Ascending aorta (tissue), 2 donors: Measurements from ENCODE around the gene CHAF1A. TPM values are rescaled to one million over a fixed set of nuclear protein-coding genes. Genes with fewer than 3 reads are reported as not detected.
A peak's percentile ranks its signal among the peaks of the same experiment; 100 is the strongest.

ENCODE experiments used
- DNase-seq, 2 donors: peaks; one replicate each; pipeline ENCODE4 v3.0.0-alpha.2; 2019; ENCODE audit warnings: low spot score in 2 of 2
- H3K27ac ChIP-seq, 2 donors: fragments of 200-600 bp; sonication (generic); one replicate each; pipeline ENCODE4 v1.5.1; 2016 to 2017; ENCODE audit warnings: mild to moderate bottlenecking in 1 of 2
- H3K27me3 ChIP-seq: fragments of 200-600 bp; sonication (generic); one replicate; pipeline ENCODE4 v1.5.1; 2017
- H3K36me3 ChIP-seq, 2 donors: fragments of 200-600 bp; sonication (generic); one replicate each; pipeline ENCODE4 v1.5.1; 2016
- H3K4me1 ChIP-seq, 2 donors: fragments of 200-600 bp; sonication (generic); one replicate each; pipeline ENCODE4 v1.5.1; 2016 to 2017; ENCODE audit warnings: mild to moderate bottlenecking in 1 of 2
- H3K4me3 ChIP-seq, 2 donors: fragments of 200-600 bp; sonication (generic); one replicate each; pipeline ENCODE4 v1.5.1; 2016 to 2017; ENCODE audit warnings: mild to moderate bottlenecking in 1 of 2
- H3K9me3 ChIP-seq, 2 donors: fragments of 200-600 bp; sonication (generic); one replicate each; pipeline ENCODE4 v1.5.1; 2016
- intact Hi-C: fragments of 100-400 bp; cut with DNase I; formaldehyde crosslinking; loops from one replicate; pipeline ENCODE4 v1.15.1; 2023
- total RNA-seq: library from RNA; depleted of rRNA; stranded (reverse); fragments of >200 nt; gene quantifications from one replicate; pipeline ENCODE4 v1.1.0, GENCODE V29; 2016
- TF ChIP-seq, protein P1 (sequence below), 3 experiments: fragments of 200-600 bp in 2 of 3; fragments of 450-650 bp in 1 of 3; sonication (generic) in 2 of 3; IDR thresholded peaks; one replicate each; pipeline ENCODE4 v1.5.1; 2016 to 2019; ENCODE audit warnings: antibody characterized with exemption in 3 of 3, mild to moderate bottlenecking in 1 of 3, moderate library complexity in 1 of 3

CHAF1A gene
- total RNA-seq, 1 donor from 2014 or later, result 0.85 TPM

DNA sequence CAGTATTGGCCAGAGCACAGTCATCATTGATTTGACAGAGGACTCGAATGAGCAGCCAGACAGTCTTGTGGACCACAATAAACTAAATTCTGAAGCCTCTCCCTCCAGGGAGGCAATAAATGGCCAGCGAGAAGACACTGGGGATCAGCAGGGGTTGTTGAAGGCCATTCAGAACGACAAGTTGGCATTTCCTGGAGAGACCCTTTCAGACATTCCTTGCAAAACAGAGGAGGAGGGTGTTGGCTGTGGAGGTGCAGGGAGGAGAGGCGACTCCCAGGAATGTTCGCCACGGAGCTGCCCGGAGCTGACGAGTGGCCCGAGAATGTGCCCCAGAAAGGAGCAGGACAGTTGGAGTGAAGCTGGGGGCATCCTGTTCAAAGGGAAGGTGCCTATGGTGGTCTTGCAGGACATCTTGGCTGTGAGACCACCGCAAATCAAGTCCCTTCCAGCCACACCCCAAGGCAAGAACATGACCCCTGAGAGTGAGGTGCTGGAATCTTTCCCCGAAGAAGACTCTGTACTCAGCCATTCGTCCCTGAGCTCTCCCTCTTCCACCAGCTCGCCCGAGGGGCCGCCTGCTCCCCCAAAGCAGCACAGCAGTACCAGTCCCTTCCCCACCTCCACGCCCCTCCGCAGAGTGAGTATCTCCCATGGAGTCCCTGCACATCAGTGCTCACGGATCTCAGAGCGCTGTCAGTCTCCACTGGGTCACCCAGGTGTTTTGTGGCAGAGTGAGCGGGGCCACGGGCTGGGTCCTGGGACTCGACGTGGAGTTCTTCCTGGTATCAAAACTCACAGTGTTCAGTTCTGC is 6.9 kb downstream of the CHAF1A start:
- Histone ChIP-seq H3K4me1 (no peaks in the 10 kb centered on the region), H3K27me3 (no peaks in the 10 kb centered on the region), H3K36me3 (peaks cover 0 to 3% of the 10 kb centered on the region in 2 donors), H3K4me3 (no peak overlapping the region), H3K27ac (no peak overlapping the region), H3K9me3 (no peaks in the 10 kb centered on the region)
- intact Hi-C loops, result no loop called here
- no peak for DNase-seq
- TF ChIP-seq, protein P1, sequence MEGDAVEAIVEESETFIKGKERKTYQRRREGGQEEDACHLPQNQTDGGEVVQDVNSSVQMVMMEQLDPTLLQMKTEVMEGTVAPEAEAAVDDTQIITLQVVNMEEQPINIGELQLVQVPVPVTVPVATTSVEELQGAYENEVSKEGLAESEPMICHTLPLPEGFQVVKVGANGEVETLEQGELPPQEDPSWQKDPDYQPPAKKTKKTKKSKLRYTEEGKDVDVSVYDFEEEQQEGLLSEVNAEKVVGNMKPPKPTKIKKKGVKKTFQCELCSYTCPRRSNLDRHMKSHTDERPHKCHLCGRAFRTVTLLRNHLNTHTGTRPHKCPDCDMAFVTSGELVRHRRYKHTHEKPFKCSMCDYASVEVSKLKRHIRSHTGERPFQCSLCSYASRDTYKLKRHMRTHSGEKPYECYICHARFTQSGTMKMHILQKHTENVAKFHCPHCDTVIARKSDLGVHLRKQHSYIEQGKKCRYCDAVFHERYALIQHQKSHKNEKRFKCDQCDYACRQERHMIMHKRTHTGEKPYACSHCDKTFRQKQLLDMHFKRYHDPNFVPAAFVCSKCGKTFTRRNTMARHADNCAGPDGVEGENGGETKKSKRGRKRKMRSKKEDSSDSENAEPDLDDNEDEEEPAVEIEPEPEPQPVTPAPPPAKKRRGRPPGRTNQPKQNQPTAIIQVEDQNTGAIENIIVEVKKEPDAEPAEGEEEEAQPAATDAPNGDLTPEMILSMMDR (IDR thresholded peaks at IDR 0.05), result no peak

- Histone ChIP-seq H3K4me3 (no peak overlapping the region), H3K27ac (no peak overlapping the region), H3K36me3 (peaks cover 0 to 3% of the 10 kb centered on the region in 2 donors), H3K27me3 (no peaks in the 10 kb centered on the region), H3K9me3 (no peaks in the 10 kb centered on the region), H3K4me1 (peaks cover 0 to 4% of the 10 kb centered on the region in 2 donors)
- intact Hi-C loops, result no loop called here
- TF ChIP-seq, protein P1 (IDR thresholded peaks at IDR 0.05), result no peak
- DNase-seq, result no peak
These were observed 11.1 kb downstream of the CHAF1A start for GRCh38 chr19:4413588-4413987.

DNA sequence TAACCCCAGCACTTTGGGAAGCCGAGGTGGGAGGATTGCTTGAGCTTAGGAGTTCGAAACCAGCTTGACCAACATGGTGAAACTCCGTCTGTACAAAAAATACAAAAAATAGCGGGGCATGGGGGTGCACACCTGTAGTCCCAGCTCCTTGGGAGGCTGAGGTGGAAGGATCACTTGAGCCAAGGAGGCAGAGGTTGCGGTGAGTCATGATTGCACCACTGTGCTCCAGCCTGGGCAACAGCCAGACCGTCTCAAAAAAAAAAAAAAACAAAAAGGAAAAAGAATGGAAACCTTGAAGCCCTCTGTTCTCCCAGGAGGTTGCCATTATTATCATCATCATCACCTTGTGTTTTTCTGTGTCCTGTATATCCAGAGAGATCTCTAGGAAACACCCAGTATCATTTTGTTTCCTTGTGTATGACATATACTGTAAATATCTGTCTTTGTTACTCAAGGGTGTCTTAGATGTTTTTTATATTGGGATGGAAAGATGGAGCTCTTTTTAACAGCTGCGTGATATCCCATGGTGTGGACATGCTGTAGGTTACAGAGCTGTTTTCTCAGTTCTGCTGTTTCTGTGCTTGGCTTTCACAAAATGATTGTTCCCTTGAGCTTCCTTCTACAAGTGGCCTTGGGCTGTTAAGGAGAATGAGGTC is 11.8 kb downstream of the CHAF1A start:
- peaks cover 0 to 3% of the 10 kb centered on the region in 2 donors for H3K36me3 ChIP-seq
- no peak overlapping the region for H3K27ac ChIP-seq
- intact Hi-C loops, result no loop called here
- H3K4me3 ChIP-seq, result no peak overlapping the region
- no peak for DNase-seq
- H3K4me1 ChIP-seq, result peaks cover 0 to 4% of the 10 kb centered on the region in 2 donors
- no peaks in the 10 kb centered on the region for H3K9me3 ChIP-seq
- H3K27me3 ChIP-seq, result no peaks in the 10 kb centered on the region
- TF ChIP-seq, protein P1 (IDR thresholded peaks at IDR 0.05), result no peak

- Histone ChIP-seq H3K4me3 (no peak overlapping the region), H3K36me3 (no peaks in the 10 kb centered on the region), H3K4me1 (peaks cover 0 to 4% of the 10 kb centered on the region in 2 donors), H3K27me3 (no peaks in the 10 kb centered on the region), H3K27ac (peak overlapping the region in 1 of 2 donors; percentile 4), H3K9me3 (no peaks in the 10 kb centered on the region)
- no peak for DNase-seq
- intact Hi-C loops, result no loop called here
- TF ChIP-seq, protein P1 (IDR thresholded peaks at IDR 0.05), result no peak
These were observed 12.4 kb downstream of the CHAF1A start for GRCh38 chr19:4414800-4415321.

- TF ChIP-seq, protein P1 (IDR thresholded peaks at IDR 0.05), result no peak
- DNase-seq, result no peak
- Histone ChIP-seq H3K9me3 (no peaks in the 10 kb centered on the region), H3K36me3 (no peaks in the 10 kb centered on the region), H3K4me1 (peaks cover 0 to 4% of the 10 kb centered on the region in 2 donors), H3K27ac (peak overlapping the region in 1 of 2 donors; percentile 4), H3K27me3 (no peaks in the 10 kb centered on the region), H3K4me3 (no peak overlapping the region)
- intact Hi-C loops, result no loop called here
These were observed 12.9 kb downstream of the CHAF1A start for GRCh38 chr19:4415352-4415751.
